ENCODE data around the gene MAGI2.

DNA sequence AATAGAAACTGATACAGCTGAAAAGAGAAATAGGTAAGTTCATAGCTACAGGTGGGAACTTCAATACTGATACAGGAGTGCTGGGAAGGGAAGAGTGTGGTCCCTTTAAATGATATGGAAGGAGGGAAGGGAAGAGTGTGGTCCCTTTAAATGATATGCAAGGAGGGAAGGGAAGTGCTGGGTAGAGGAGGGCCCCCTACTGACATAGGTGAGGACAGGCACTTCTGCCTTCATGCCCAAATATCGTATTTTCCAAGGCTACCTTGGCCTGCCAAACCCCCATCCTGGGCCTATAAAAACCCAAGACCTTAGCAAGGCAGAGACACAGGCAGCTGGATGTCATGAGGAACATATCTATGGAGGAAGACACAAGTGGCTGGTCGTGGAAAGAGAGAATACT is 92.3 kb downstream of the MAGI2 start:
- TF ChIP-seq POLR2A (IDR thresholded peaks at IDR 0.05; ENCODE audit: low read length) (no peak), GATA1 (IDR thresholded peaks at IDR 0.05; ENCODE audit: low read depth, low read length) (no peak)
